Measurements from ENCODE around the gene EYA2.
"Not testable (repeated sequence)": the region's sequence is repeated elsewhere in the genome, so short reads cannot be mapped to it uniquely, and the experiment has no call there.

Gene EYA2

DNA sequence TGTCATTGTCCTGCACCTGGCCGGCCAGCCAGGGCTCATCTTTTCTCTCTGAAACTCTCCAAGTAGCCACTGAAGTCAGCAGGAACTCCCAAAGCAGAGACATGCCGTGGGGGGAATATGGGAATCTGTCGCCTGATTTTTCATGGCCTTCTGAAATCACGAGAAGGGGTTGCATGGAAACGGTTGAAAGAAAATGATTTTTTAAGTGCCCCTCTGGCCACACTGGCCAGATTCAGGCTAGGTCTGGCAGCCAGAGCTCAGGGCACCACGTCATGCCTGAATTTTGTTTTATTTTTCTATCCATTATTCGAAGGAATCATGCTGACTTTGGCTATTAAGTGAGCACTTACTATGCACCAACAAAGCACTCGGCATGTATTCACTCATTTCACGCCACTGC, 65.2 kb downstream of the EYA2 start:
- DNase-seq: no peak

DNA sequence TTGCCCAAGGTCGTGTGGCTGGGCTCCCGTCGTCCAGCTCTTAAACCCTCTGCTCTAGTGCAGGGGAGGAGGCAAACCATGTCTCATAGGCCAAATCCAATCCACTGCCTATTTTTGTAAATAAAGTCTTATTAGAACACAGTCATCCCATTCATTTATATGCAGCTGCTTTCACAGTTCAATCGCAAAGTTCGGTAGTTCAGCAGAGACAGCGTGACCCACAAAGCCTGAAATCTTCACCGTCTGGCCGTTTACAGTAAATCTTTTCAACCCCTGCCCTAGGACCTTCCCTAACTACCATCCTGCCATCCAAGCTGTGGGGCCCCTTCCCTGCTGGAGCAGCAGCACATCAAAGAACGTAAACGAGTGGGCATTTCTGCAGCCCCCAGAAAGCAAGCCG, 65.9 kb downstream of the EYA2 start:
- no peak for DNase-seq

DNA sequence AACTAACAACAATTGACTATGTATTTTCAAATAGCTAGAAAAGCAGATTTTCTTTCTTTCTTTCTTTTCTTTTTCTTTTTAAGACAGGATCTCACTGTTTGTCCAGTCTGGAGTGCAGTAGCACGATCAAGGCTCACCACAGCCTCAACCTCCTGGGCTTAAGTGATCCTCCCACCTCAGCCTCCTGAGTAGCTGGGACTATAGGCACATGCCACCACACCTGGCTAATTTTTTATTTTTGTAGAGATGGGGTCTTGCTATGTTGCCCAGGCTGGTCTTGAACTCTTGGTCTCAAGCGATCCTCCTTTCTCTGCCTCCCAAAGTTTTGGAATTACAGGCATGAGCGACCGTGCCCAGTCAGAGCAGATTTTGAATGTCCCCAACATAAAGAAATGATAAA, 67.3 kb downstream of the EYA2 start:
- DNase-seq: not testable (repeated sequence)

DNA sequence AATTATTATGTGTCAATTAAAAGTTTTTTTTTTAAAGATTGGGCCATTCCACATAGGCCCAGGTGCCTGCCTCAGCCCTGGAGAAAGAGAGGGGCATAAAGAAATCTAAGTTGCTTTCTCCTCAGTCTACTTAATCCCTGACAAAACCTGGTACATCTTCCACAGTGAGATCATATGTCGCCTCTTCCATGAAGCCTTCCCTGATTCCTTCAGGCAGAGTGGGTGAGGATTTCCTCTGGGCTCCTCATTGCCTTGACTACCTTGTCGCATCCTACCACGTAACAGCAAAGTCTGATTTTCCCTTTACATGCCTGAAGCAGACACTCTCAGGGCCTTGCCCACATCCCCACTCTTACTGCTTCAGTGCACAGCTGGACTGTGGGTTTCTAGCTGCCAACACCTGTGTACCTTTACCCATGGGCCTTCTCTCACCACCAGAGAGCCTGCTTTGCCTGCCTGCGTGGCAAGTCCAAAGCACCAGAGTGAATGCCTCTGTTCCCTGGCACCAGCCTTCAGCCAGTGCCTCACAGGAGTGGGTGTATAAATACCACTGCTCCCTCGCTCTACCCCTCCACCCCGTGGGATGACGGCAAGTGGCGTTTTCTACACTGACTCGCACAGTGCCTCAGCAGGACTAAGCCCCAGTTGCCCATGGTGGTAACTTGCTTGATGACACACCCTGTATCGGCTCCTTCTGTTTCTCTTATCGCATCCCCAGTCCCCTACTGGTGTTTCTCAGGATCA, 68.0 kb downstream of the EYA2 start:
- DNase-seq: no peak

DNA sequence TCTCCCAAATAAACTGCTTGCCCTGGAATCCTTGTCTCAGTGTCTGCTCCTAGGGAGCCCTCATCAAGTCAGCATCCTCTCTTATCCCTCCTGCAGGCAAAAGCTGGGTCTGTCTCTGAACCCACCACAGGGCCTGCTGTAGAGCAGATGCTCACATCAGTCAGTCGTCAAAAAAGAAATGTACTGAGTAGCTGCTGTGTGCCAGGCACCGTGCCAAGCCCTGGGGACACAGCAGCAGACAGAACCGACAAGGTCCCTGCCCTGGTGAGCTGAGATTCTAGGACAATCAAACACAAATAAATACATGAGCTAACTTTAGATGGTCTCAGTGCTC, 68.5 kb downstream of the EYA2 start:
- DNase-seq: no peak

DNA sequence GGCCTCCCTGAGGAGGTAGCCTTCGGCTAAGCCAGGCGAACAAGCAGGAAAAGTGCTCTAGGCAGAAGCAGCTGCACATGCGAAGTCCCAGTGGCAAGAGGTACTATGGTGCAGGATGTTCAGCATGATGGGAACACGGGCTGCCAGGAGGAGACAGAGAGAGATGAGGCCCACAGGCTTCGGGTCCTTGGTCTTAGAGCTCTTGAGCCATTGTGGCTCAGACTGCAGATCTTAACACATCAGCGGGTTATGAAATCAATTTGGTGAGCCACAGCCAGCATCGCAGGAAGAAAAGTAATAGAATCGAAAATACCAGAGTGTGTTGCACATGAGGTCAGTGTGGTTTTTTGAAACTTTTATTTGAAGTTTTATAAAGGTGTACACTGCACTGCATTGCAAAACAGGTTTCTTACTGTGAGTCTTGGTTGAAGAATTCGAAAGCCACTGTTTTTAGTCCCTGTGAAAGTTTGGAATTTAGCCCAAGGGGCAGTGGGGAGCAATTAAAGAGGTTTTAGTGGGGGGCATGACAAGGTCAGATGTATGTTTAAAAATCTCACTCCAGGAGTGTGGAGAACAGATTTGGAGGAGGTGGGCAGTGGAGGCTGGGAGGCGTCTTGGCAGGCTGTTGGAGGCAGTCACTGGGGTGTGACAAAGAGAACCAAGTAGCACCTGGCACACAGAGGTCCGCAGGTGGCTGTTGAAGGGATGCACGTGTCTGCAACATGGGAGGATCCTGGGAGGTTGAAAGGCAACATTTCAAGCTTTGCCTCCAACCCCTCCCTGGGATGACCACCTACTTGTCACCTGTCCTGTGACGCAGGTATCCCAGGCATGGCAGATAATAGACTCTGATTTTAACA, 69.3 kb downstream of the EYA2 start:
- DNase-seq: no peak

DNA sequence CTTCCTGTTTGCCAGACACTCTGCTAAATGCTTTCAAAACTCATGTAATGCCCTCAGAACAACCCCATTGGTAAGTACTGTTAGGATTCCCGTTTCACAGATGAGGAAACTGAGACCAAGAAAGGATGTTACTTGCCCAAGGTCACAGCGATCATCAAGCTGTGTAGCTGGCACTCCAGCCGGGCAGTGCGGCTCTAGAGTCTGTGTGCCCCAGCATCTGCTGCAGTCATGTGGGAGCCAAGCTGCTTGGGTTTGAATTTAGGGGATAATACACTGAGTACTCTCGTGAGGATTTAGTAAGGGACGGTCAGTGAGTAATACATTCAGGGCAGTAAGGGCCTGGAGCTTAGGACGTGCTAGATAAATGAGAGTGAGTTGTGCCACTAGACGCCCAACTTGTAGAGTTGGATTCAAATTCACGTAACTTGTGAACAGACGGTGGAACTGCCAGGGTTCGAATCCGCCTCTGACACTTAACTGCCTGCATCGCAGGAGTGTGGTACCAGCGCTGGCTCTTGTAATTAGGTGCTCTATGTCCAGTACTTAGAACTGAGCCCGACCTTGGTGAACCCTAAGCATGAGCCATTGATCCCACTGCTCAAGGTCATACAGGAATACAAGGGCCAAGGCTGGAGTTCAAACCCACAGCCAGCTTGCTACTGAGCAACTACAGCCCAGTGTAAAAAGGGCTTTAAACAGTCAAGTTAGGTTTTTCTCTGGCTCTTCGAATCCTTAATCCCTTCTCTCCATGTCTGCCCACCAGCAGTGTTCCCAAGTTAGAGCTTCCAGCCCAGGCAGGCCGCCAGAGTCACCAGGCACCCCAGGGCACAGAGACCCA, 70.2 kb downstream of the EYA2 start:
- DNase-seq: no peak

DNA sequence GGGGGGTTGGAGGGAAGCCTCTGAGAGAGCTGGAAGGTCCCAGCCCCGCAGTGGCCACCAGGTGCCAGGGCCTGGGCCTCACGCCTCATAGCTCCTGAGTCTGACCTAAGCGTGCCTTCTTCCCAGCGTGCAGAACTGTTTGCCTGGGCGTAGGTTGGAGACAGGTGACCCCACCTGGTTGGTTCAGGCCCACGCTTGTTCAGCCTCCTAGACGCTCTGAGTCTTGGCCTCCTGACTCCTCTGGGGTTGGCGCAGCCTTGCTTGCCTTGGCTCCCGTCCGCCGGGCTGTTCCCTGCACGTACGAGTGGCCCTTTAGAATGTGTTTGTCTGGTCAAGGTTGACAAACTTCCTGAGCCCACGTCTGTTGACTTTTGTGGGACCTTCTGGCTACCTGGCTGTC, 70.8 kb downstream of the EYA2 start:
- DNase-seq: no peak

DNA sequence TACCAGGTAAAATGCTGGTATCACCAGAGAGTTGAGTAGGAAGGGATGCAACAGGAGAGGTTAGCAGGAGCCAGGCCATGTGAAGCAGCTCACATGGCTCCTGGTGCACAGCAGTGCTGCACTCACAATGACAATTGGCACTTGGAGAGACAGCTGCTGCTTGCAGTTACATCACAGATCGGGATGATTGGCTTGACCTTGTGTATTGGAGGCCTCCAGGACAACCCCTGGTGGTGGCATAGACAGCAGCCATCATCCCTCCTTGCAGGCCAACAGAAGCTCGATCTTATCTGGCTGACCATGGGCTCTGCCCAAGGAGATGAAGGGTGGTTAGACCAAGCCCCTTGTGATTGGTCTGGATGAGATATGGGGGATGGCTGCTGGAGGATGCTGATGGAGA, 73.0 kb downstream of the EYA2 start:
- no peak for DNase-seq

DNA sequence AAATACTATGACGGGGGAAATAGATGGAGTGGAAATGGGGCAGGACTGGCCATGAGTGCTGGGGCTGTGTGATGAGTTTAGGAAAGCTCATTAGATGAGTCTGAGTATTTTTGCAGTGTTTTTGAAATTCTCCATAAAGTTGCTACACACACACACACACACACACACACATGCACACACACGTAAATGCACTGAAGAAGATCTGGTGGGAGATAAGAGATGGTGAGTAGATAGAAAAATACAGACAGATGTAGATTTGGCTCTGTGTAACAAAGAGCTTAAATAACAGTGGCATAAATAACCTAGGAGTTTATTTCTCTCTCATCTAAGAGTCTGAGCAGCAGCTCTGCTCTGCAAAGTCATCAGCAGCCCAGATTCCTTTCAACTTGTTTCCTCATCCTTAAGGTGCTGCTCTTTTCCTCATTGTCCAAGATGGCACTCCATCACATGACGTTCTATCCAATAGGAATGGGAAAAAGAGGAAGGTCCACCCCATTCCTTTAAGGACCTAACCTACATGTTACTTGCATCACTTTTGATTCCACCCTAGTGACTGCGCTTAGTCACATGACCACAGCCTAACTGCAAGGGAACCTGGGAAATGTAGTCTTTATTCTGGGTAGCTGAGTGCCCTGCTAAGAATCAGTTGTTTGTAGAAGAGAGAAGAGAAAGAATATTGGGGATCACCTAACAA, 76.4 kb downstream of the EYA2 start:
- no peak for DNase-seq

DNA sequence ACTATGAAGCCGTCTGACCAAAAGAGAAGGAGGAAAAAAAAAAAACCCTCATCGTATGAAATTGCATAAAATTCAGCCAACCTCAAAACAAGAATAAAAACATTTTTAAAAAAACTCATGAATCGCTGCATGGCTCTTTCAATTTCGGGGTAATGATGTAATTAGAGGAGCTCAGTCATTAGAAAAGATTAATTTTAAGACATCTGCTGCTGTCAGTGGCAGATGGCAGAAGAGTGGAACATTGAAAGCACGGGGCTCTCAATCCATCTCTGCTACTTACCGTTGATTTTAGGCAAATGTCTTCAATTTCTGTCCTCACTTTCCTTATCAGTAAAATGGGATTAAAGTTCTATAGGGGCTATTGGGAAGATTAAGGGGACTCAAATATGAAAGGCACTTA, 79.1 kb downstream of the EYA2 start:
- no peak for DNase-seq

DNA sequence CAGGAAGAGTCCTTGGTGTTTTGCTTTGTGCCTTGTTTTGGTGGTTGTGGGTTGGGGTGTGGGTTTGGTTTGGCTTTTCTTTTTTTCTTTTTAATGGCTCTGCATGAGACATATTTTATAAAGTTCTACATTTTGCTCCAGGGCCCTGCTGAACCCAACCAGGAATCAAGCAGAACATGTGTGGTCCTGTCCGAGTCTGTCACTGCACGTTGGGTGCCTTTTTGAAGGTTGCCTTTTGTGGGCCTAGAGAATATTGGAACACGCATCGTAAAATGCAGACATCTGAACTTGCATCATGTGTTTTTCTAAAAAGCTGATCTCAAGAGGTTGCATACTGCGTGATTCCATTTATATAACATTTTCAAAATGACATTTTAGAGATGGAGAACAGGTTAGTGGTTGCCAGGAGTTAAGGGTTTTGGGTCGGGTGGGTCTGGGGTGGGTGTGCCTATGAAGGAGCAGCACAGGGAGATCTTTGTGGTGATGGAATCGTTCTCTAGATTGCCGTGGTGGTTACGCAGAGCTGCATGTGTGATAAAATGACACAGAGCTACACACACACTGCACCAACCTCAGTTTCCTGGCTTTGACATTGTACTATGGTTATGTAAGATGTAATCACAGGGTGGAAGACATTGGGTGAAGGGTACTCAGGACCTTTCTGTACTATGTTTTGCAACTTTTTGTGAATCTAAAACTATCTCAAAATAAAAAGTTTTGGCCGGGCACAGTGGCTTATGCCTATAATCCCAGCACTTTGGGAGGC, 80.2 kb downstream of the EYA2 start:
- no peak for DNase-seq

DNA sequence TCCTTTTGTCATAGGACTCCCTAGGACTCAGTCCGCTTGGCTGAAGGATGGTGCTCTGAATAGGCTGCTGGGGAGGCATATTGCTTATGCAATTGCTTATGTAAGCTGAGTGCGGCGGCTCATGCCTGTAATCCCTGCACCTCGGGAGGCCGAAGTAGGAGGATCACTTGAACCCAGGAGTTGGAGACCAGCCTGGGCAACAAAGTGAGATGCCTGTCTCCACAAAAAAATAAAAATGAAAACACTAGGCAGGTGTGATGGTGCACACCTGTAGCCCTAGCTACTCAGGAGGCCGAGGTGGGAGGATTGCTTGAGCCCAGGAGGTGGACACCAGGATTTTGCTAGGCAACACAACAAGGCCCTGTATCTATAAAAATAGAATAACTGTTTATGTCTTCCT, 81.3 kb downstream of the EYA2 start:
- DNase-seq: no peak

DNA sequence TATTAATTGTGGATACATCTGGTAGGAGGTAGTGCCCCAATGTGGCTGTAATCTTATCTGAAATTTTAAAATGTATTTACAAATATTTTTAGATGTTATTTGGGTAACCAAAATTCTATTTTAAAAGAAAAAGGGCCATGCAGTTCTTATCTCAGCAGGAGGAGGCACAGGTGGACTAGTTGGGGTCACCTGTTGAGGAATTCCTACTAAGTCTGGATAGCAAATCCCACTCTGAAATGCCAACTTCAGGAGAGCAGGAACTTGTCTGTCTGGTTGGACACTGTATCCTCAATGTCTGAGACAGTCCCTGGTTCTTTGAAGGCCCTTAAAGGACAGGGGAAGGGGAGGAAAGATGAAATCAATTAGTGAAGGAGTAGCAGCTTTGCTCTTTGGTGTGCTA, 82.6 kb downstream of the EYA2 start:
- no peak for DNase-seq

DNA sequence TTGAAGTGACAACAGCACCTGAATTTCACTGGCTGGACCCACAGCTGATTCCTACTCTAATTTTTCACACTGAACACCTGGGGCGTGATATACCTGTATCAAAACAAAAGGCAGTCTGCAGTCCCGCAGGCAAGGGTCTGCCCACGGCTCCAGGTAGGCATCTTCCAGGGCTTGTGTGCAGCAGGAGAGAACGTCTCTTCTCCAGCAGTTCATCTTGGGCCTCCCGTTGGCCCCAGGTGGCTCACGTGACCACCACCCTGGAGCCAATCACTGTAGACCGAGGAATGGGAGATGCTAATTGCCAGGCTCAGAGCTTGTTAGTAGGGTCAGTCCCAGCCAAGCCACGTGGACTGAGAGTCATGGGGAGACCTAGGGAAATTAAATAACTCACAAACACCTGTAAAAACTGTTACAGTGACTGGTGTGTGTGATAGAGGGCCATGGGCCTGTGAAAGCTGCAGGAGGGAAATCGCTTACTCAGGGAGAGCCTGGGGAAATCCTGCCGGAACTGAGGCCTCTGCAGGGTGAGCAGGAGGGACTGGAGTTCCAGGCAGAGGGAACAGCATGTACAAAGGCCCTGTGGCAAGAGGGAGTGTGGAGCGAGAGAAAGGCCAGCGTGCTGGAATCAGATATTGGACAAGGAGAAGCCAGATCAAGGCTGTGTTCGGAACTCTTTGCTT, 83.4 kb downstream of the EYA2 start:
- no peak for DNase-seq

DNA sequence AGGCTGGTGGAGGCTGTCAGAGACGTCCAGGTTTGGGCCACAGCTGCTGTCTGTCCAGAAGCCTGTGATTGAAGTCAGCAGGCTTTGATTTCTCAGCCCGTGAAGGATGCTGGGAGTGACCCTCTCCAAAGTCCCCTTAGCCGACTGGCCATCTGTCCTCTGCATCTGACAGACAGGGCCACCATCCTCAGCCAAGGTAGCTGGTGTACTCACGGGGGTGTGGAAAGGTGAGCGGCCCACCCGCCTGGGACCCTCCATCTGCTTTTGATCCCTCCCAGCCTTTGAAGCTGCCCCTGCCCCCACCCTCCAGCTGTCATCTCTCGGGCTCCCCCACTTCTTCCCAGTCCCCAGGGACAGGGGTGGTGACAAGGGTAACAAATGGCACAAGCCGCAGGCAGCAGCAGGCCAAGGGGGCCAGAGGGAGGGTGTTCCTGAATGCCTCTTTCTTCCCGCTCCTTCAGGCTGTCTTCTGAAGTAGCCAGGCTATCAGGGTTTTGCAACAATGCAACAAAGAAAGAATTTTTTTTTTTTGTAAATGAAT, 84.4 kb downstream of the EYA2 start:
- no peak for DNase-seq

DNA sequence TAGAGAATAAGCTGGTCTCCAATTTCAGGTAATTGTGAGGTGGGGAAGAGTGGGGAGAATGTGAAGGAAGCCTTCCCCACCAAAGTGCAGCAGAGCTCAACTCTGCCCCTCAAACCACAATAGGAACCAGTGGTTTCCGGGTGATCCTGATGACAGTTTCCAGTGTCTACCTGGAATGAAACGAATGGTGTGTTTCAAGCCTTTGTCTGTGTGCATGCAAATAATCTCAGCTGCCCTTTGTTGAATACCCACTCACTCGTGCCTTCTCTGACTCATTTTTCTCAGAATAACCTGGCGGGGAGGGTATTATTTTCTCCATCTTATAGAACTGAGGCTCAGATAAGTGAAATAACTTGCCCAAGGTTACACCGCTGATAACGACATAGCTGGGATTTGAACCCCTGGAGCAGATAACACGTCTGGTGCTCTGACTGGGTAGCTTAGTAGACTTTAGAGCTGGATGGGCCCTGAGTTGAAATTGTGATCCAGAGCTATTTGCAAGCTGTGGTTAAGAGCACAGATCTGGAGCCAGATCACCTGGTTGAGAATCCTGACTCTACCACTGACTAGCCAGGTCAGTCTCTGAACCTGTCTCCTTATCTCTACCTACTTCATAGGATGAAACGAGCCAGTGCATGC, 85.1 kb downstream of the EYA2 start:
- DNase-seq: no peak

DNA sequence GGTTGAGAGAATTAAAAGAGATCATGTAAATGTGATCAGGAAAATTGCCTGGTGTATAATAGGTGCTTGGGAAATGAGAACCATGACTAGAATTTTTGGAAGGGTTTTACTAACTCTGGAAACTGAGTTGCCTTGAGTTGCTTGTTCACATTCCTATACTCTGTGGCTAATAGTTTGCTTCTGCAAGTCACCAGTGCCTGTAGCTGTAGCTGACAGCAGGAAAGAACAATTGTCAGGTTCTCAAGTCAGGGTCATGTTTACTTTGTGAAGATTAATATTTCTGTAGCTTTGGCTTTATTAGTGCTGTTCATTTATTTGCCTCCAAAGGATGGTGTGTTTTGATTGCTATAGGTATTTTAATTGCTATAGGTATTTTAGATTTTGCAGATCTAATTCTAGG, 86.5 kb downstream of the EYA2 start:
- DNase-seq: no peak

DNA sequence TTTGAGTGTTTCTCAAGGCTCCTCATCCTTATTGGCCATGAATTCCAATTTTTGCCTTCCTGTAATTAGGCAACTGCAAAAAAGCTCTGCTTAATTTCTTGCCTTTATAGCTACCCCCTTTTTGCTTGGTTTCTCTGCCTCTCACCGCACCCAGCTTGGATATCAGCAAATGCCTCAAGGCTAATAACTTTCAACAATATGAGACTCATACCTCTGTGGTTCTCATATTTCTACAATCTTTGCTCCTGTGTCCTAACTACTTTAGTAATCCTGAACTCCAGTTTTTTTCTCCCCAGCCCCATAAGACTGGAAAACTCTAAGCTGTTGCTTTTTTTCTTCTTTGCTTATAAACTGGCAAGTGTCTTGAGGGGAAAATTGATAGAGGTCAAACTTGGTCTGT, 88.8 kb downstream of the EYA2 start:
- DNase-seq: no peak

DNA sequence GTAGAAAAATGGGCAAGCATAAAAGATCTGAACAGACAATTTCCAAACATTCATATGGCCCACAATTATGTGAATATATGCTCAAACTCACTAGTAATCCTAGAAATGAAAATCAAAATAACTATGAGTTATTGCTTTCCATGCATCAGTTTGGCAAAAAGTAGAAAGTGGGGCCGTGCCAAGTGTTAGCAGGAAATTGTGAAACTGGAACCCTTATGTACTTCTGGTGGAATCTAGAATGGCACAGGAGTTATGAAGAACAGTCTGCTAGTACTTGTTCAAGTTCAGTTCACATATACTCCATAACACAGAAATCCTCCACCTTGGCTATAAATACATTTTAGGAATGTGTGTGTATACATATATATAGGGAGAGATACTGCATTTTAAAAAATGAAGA, 89.8 kb downstream of the EYA2 start:
- no peak for DNase-seq

DNA sequence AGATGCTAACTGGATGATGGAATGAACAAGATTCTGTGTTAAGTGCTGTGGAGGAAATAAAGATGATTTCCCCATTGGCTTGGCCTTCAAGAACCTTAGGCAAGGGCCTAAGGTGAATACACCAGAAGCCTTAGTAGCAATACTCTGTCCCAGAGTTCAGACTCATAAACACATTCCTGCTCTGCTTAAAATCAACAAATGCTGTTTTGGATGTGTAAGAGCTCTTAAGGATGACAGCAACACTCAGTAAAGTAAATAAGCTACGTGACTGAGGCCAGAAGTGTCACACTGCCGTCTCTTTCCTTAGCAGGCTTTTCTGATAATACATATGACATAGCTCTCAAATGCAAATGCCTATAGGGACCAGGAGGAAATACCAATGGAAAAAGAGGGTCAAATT, 90.6 kb downstream of the EYA2 start:
- no peak for DNase-seq

All from activated CD4-positive, alpha-beta T cell treated with anti-CD3 and anti-CD28 coated beads for 1 hour (primary cell).